ENCODE data around the gene DNAJC16. TPM values are rescaled to one million over a fixed set of nuclear protein-coding genes. Genes with fewer than 3 reads are reported as not detected.

The DNAJC16 gene
- polyA plus RNA-seq, 1 donor (not counting 4 experiments of a cell fraction or from before 2014, with no cell fraction given): 13.7 TPM

- Histone ChIP-seq H3K9ac (ENCODE audit: control insufficient read depth, extremely low read depth, insufficient read depth, low read length) (no peak overlapping the region), H3K4me3 (ENCODE audit: control insufficient read depth in 2 of 3, extremely low read depth in 1 of 3, insufficient read depth in 2 of 3, low read depth in 1 of 3, low read length in 3 of 3) (no peak overlapping the region), H3K36me3 (ENCODE audit: control insufficient read depth in 2 of 2, extremely low read depth in 1 of 2, insufficient read depth in 2 of 2, low read length in 2 of 2) (no peaks in the 10 kb centered on the region), H4K20me1 (ENCODE audit: control insufficient read depth, extremely low read depth, insufficient read depth, low read length) (no peaks in the 10 kb centered on the region), H3K27ac (ENCODE audit: control insufficient read depth, insufficient read depth, low read length) (no peak overlapping the region), H3K79me2 (ENCODE audit: control insufficient read depth, insufficient read depth, low read length) (no peaks in the 10 kb centered on the region), H3K27me3 (ENCODE audit: control insufficient read depth, extremely low read depth, insufficient read depth, low read length) (peaks cover 8% of the 10 kb centered on the region), H3K9me1 (ENCODE audit: control insufficient read depth, extremely low read depth, insufficient read depth, low read length) (no peaks in the 10 kb centered on the region), H3K9me3 (ENCODE audit: control insufficient read depth, low read depth, low read length) (no peaks in the 10 kb centered on the region), H2AFZ (ENCODE audit: control insufficient read depth, low read length) (no peak overlapping the region), H3K4me1 (ENCODE audit: control insufficient read depth, extremely low read depth, insufficient read depth, low read length) (peaks cover 7% of the 10 kb centered on the region), H3K4me2 (ENCODE audit: control insufficient read depth, extremely low read depth, insufficient read depth, low read depth, low read length) (no peak overlapping the region)
- FAIRE-seq (no peak), DNase-seq (ENCODE audit: low read depth, low spot score) (no peak)
- dilution Hi-C loops (cut with MboI; ENCODE audit: extremely low pct_ligation_motif_present, low sequenced_read_pairs): no loop called here
- TF ChIP-seq EZH2 (IDR thresholded peaks at IDR 0.05; ENCODE audit: low read length): no peak
- TF ChIP-seq CTCF (optimal IDR thresholded peaks at IDR 0.05 in 1 of 3, IDR thresholded peaks at IDR 0.05 in 1 of 3, conservative IDR thresholded peaks at IDR 0.05 in 1 of 3; ENCODE audit: extremely low read depth in 1 of 3, insufficient read depth in 2 of 3, low read length in 3 of 3): no peak
Observed at GRCh38 chr1:15595809-15596617, 69.4 kb downstream of the DNAJC16 start.

GRCh38 chr1:15598436-15598835, 71.8 kb downstream of the DNAJC16 start:
- dilution Hi-C loops (cut with MboI; ENCODE audit: extremely low pct_ligation_motif_present, low sequenced_read_pairs): no loop called here
- Histone ChIP-seq H3K4me2 (ENCODE audit: control insufficient read depth, extremely low read depth, insufficient read depth, low read depth, low read length) (no peak overlapping the region), H3K9me1 (ENCODE audit: control insufficient read depth, extremely low read depth, insufficient read depth, low read length) (no peaks in the 10 kb centered on the region), H3K27ac (ENCODE audit: control insufficient read depth, insufficient read depth, low read length) (no peak overlapping the region), H3K9ac (ENCODE audit: control insufficient read depth, extremely low read depth, insufficient read depth, low read length) (no peak overlapping the region), H3K4me3 (ENCODE audit: control insufficient read depth in 2 of 3, extremely low read depth in 1 of 3, insufficient read depth in 2 of 3, low read depth in 1 of 3, low read length in 3 of 3) (no peak overlapping the region), H2AFZ (ENCODE audit: control insufficient read depth, low read length) (no peak overlapping the region), H3K36me3 (ENCODE audit: control insufficient read depth in 2 of 2, extremely low read depth in 1 of 2, insufficient read depth in 2 of 2, low read length in 2 of 2) (no peaks in the 10 kb centered on the region), H3K4me1 (ENCODE audit: control insufficient read depth, extremely low read depth, insufficient read depth, low read length) (peaks cover 3% of the 10 kb centered on the region), H4K20me1 (ENCODE audit: control insufficient read depth, extremely low read depth, insufficient read depth, low read length) (no peaks in the 10 kb centered on the region), H3K27me3 (ENCODE audit: control insufficient read depth, extremely low read depth, insufficient read depth, low read length) (peaks cover 8% of the 10 kb centered on the region), H3K9me3 (ENCODE audit: control insufficient read depth, low read depth, low read length) (no peaks in the 10 kb centered on the region), H3K79me2 (ENCODE audit: control insufficient read depth, insufficient read depth, low read length) (no peaks in the 10 kb centered on the region)
- FAIRE-seq: no peak
- TF ChIP-seq EZH2 (IDR thresholded peaks at IDR 0.05; ENCODE audit: low read length) (no peak), CTCF (optimal IDR thresholded peaks at IDR 0.05 in 1 of 3, IDR thresholded peaks at IDR 0.05 in 1 of 3, conservative IDR thresholded peaks at IDR 0.05 in 1 of 3; ENCODE audit: extremely low read depth in 1 of 3, insufficient read depth in 2 of 3, low read length in 3 of 3) (no peak)
- no peak for DNase-seq (ENCODE audit: low read depth, low spot score)

All from keratinocyte (primary cell).